Mesothelial cell of epicardium (in vitro differentiated cells): ENCODE data around the gene NPC1. TPM values are rescaled to one million over a fixed set of nuclear protein-coding genes. Genes with fewer than 3 reads are reported as not detected.

Experiments
- DNase-seq, 2 experiments: peaks; one replicate each; pipeline ENCODE4 v3.0.0; 2021; ENCODE audit warnings: low spot score in 2 of 2; ENCODE audit not compliant: unreplicated experiment in 2 of 2
- H3K27ac Mint-ChIP-seq: 2 replicates; pipeline ENCODE4 v1.8.0; 2021; ENCODE audit warnings: mixed read lengths
- H3K27me3 Mint-ChIP-seq: 2 replicates; pipeline ENCODE4 v1.8.0; 2021; ENCODE audit warnings: low read depth, mixed read lengths
- H3K36me3 Mint-ChIP-seq: 2 replicates; pipeline ENCODE4 v1.8.0; 2021; ENCODE audit warnings: mixed read lengths
- H3K4me1 Mint-ChIP-seq: 2 replicates; pipeline ENCODE4 v1.8.0; 2021; ENCODE audit warnings: mixed read lengths
- H3K4me3 Mint-ChIP-seq: 2 replicates; pipeline ENCODE4 v1.8.0; 2021; ENCODE audit warnings: mild to moderate bottlenecking, moderate library complexity, mixed read lengths
- H3K9me3 Mint-ChIP-seq: 2 replicates; pipeline ENCODE4 v1.8.0; 2021; ENCODE audit warnings: mixed read lengths
- CTCF ChIP-seq: fragments of 200-600 bp; sonication (generic); IDR thresholded peaks from one replicate; pipeline ENCODE4 v1.5.0; 2021; ENCODE audit warnings: antibody characterized with exemption; ENCODE audit not compliant: unreplicated experiment
- total RNA-seq: library from RNA; stranded (reverse); gene quantifications from 3 replicates; pipeline ENCODE4 v1.2.1, GENCODE V29; 2021

NPC1 gene
- total RNA-seq, 1 donor from 2014 or later: 39.9 TPM

- peaks cover 18% of the 10 kb centered on the region for H3K36me3 Mint-ChIP-seq
Measured at GRCh38 chr18:23573626-23574431, 12.5 kb downstream of the NPC1 start.

GRCh38 chr18:23573020-23573419 is 13.3 kb downstream of the NPC1 start:
- H3K4me1 Mint-ChIP-seq: peaks cover 29% of the 10 kb centered on the region
- no peak overlapping the region for H3K4me3 Mint-ChIP-seq
- peaks cover 20% of the 10 kb centered on the region for H3K36me3 Mint-ChIP-seq
- H3K27me3 Mint-ChIP-seq: no peaks in the 10 kb centered on the region
- H3K9me3 Mint-ChIP-seq: no peaks in the 10 kb centered on the region
- no peak overlapping the region for H3K27ac Mint-ChIP-seq
- DNase-seq: no peak
- no peak for TF ChIP-seq CTCF

More at GRCh38 chr18:23573626-23574431, 12.5 kb downstream of the NPC1 start:
- Mint-ChIP-seq H3K27ac (peak overlapping the region; percentile 5), H3K27me3 (no peaks in the 10 kb centered on the region), H3K4me3 (no peak overlapping the region), H3K4me1 (peaks cover 23% of the 10 kb centered on the region), H3K9me3 (no peaks in the 10 kb centered on the region)
- DNase-seq: no peak
- no peak for TF ChIP-seq CTCF

GRCh38 chr18:23572570-23572969 is 13.7 kb downstream of the NPC1 start:
- TF ChIP-seq CTCF: no peak
- DNase-seq: no peak
- Mint-ChIP-seq H3K27ac (no peak overlapping the region), H3K4me1 (peaks cover 30% of the 10 kb centered on the region), H3K9me3 (no peaks in the 10 kb centered on the region), H3K27me3 (no peaks in the 10 kb centered on the region), H3K36me3 (peaks cover 21% of the 10 kb centered on the region), H3K4me3 (no peak overlapping the region)

GRCh38 chr18:23572012-23572411 is 14.3 kb downstream of the NPC1 start:
- DNase-seq: no peak
- peaks cover 30% of the 10 kb centered on the region for H3K4me1 Mint-ChIP-seq
- no peaks in the 10 kb centered on the region for H3K9me3 Mint-ChIP-seq
- no peaks in the 10 kb centered on the region for H3K27me3 Mint-ChIP-seq
- H3K4me3 Mint-ChIP-seq: no peak overlapping the region
- TF ChIP-seq CTCF: no peak
- H3K36me3 Mint-ChIP-seq: peaks cover 25% of the 10 kb centered on the region
- no peak overlapping the region for H3K27ac Mint-ChIP-seq

- Mint-ChIP-seq H3K36me3 (peaks cover 27% of the 10 kb centered on the region), H3K4me3 (no peak overlapping the region), H3K4me1 (peaks cover 30% of the 10 kb centered on the region), H3K27me3 (no peaks in the 10 kb centered on the region), H3K27ac (no peak overlapping the region), H3K9me3 (no peaks in the 10 kb centered on the region)
- DNase-seq: no peak
- TF ChIP-seq CTCF: no peak
Measured at GRCh38 chr18:23570912-23571504, 15.3 kb downstream of the NPC1 start.
